Endothelial cell of umbilical vein (primary cell): ENCODE results near the gene NFKBIL1. TPM values are rescaled to one million over a fixed set of nuclear protein-coding genes. Genes with fewer than 3 reads are reported as not detected.
"Not testable (repeated sequence)": the region's sequence is repeated elsewhere in the genome, so short reads cannot be mapped to it uniquely, and the experiment has no call there.

Experiments used
- BruUV-seq: library from RNA; stranded (reverse); fragments of 400-500 nt; replicated peaks from 2 replicates; lab custom pipeline; 2021; lab: Mats Ljungman, UMichigan
- CTCF ChIA-PET: fragments of 300-600, 350-600 bp; sonication (Branson Sonifier 250); formaldehyde crosslinking; loops from one replicate; lab custom pipeline; 2021; ENCODE audit warnings: antibody characterized with exemption, inconsistent platforms; lab: Charles Lee
- POLR2A ChIA-PET: fragments of 300-600, 350-600 bp; sonication (Branson Sonifier 250); formaldehyde crosslinking; loops from one replicate; lab custom pipeline; 2021; ENCODE audit warnings: antibody characterized with exemption, inconsistent platforms; lab: Charles Lee
- DNase-seq: peaks from one replicate; pipeline ENCODE4 v3.0.0-alpha.2; 2011; ENCODE audit warnings: low read depth, low spot score
- FAIRE-seq: peaks from 2 replicates; lab custom pipeline; 2011; peaks lifted over from hg19 to GRCh38; lab: Jason Lieb, UNC
- H2AFZ ChIP-seq: 2 replicates; pipeline ENCODE4 v1.6.0; 2012; ENCODE audit warnings: low read depth, low read length, control low read depth, inconsistent platforms
- H3K27ac ChIP-seq: 2 replicates; pipeline ENCODE4 v1.5.1; 2011; ENCODE audit warnings: low read depth, mild to moderate bottlenecking, control low read depth, low read length, moderate library complexity; ENCODE audit not compliant: insufficient read depth
- H3K27me3 ChIP-seq, 2 experiments: 2 replicates each; pipeline versions ENCODE4 v1.6.0 to v1.6.1; 2011; ENCODE audit warnings: low read length in 2 of 2, mixed read lengths in 1 of 2; ENCODE audit not compliant: control insufficient read depth in 2 of 2, insufficient read depth in 2 of 2
- H3K36me3 ChIP-seq, 2 experiments: 2 replicates in 1 of 2; 3 replicates in 1 of 2; pipeline ENCODE4 v1.5.1; 2011; ENCODE audit warnings: low read length in 2 of 2, mild to moderate bottlenecking in 1 of 2, moderate library complexity in 1 of 2; ENCODE audit not compliant: control insufficient read depth in 2 of 2, insufficient read depth in 2 of 2; ENCODE audit errors: extremely low read depth in 1 of 2
- H3K4me1 ChIP-seq: 3 replicates; pipeline ENCODE4 v1.5.1; 2011; ENCODE audit warnings: mild to moderate bottlenecking, low read length; ENCODE audit not compliant: control insufficient read depth, insufficient read depth; ENCODE audit errors: extremely low read depth
- H3K4me2 ChIP-seq: 2 replicates; pipeline ENCODE4 v1.6.1; 2011; ENCODE audit warnings: low read length, control low read depth, mixed read lengths; ENCODE audit not compliant: insufficient read depth
- H3K4me3 ChIP-seq, 3 experiments: fragments of 200-600 bp in 1 of 3; sonication (generic), shearing (Covaris generic) in 1 of 3; replicated peaks in 1 of 3; 2 replicates each; pipeline ENCODE4 v1.5.1; 2011 to 2016; ENCODE audit warnings: control low read depth in 3 of 3, low read length in 3 of 3, mild to moderate bottlenecking in 2 of 3, inconsistent platforms in 1 of 3, low read depth in 1 of 3, moderate library complexity in 1 of 3; ENCODE audit not compliant: insufficient read depth in 1 of 3
- H3K79me2 ChIP-seq: 2 replicates; pipeline ENCODE4 v1.6.0; 2012; ENCODE audit warnings: low read length, inconsistent platforms; ENCODE audit not compliant: control insufficient read depth, insufficient read depth
- H3K9ac ChIP-seq: replicated peaks from 2 replicates; pipeline ENCODE3; 2011; ENCODE audit warnings: low read length, control low read depth; ENCODE audit not compliant: insufficient read depth; ENCODE audit errors: extremely low read depth
- H3K9me1 ChIP-seq: replicated peaks from 3 replicates; pipeline ENCODE4 v1.6.0; 2011; ENCODE audit warnings: mild to moderate bottlenecking, low read length; ENCODE audit not compliant: control insufficient read depth, insufficient read depth; ENCODE audit errors: extremely low read depth
- H3K9me3 ChIP-seq: replicated peaks from 2 replicates; pipeline ENCODE4 v1.5.1; 2012; ENCODE audit warnings: low read length, inconsistent platforms; ENCODE audit not compliant: control insufficient read depth, insufficient read depth
- H4K20me1 ChIP-seq: replicated peaks from 2 replicates; pipeline ENCODE3; 2011; ENCODE audit warnings: mild to moderate bottlenecking, low read length; ENCODE audit not compliant: control insufficient read depth, insufficient read depth; ENCODE audit errors: extremely low read depth
- EZH2 ChIP-seq: IDR thresholded peaks from 2 replicates; pipeline ENCODE4 v1.6.1; 2012; ENCODE audit warnings: borderline replicate concordance, low read depth, mild to moderate bottlenecking, moderate library complexity, low read length, inconsistent platforms; ENCODE audit not compliant: severe bottlenecking
- FOS ChIP-seq: IDR thresholded peaks from 2 replicates; pipeline ENCODE4 v1.6.1; 2011; ENCODE audit warnings: mild to moderate bottlenecking, low read length, moderate library complexity, borderline replicate concordance; ENCODE audit not compliant: insufficient read depth
- GATA2 ChIP-seq: IDR thresholded peaks from 2 replicates; pipeline ENCODE4 v1.7.0; 2011; ENCODE audit warnings: low read depth, mild to moderate bottlenecking, moderate library complexity, mixed read lengths, low read length; ENCODE audit not compliant: insufficient read length, insufficient read depth
- JUN ChIP-seq: IDR thresholded peaks from 2 replicates; pipeline ENCODE4 v1.6.1; 2011; ENCODE audit warnings: borderline replicate concordance, low read depth; ENCODE audit not compliant: insufficient read length, insufficient read depth
- MYC ChIP-seq: IDR thresholded peaks from one replicate; pipeline ENCODE4 v1.6.1; 2011; ENCODE audit warnings: mild to moderate bottlenecking, low read depth, low read length
- POLR2A ChIP-seq: IDR thresholded peaks from 2 replicates; pipeline ENCODE4 v1.6.1; 2012; ENCODE audit warnings: low read depth, mild to moderate bottlenecking, control low read depth, low read length
- POLR2AphosphoS5 ChIP-seq: IDR thresholded peaks from 2 replicates; pipeline ENCODE4 v1.6.1; 2012; ENCODE audit warnings: low read depth, mild to moderate bottlenecking, control low read depth, low read length, moderate library complexity; ENCODE audit not compliant: insufficient read depth
- dilution Hi-C: fragments of 300-500 bp; cut with MboI; formaldehyde crosslinking; loops from one replicate; pipeline ENCODE4 v1.15.0; 2019; ENCODE audit warnings: low sequenced_read_pairs; ENCODE audit not compliant: extremely low pct_ligation_motif_present
- intact Hi-C: fragments of 100-400 bp; cut with micrococcal nuclease; formaldehyde crosslinking; loops from one replicate; pipeline ENCODE4 v1.10.0; 2022
- polyA plus RNA-seq, 4 experiments: library from polyadenylated mRNA; depleted of rRNA in 3 of 4; stranded (reverse) in 3 of 4; unstranded in 1 of 4; fragments of >200 nt; gene quantifications; 2 replicates each; pipeline versions ENCODE4 v1.2.1 to v1.2.3, GENCODE V29; 2011 to 2012; ENCODE audit warnings: missing spikeins in 1 of 4
- total RNA-seq: library from RNA; stranded (reverse); gene quantifications from 2 replicates; pipeline ENCODE4 v1.2.3, GENCODE V29; 2021
- TF ChIP-seq, protein P1 (sequence below): IDR thresholded peaks from 2 replicates; pipeline ENCODE4 v1.6.1; 2011; ENCODE audit not compliant: insufficient read depth, insufficient read length
- TF ChIP-seq, protein P2 (sequence below), 2 donors: IDR thresholded peaks; 1 replicate in 1 of 2; 2 replicates in 1 of 2; pipeline ENCODE4 v1.5.1; 2011; ENCODE audit warnings: low read length in 2 of 2, mild to moderate bottlenecking in 2 of 2, moderate library complexity in 2 of 2, control low read depth in 1 of 2, inconsistent platforms in 1 of 2, low read depth in 1 of 2; ENCODE audit not compliant: insufficient read depth in 1 of 2; ENCODE audit errors: extremely low read depth in 1 of 2

NFKBIL1 gene
- total and polyA plus RNA-seq, 2 donors (not counting 3 experiments of a cell fraction or from before 2014, with no cell fraction given) = 9.9 to 15.5 TPM

DNA sequence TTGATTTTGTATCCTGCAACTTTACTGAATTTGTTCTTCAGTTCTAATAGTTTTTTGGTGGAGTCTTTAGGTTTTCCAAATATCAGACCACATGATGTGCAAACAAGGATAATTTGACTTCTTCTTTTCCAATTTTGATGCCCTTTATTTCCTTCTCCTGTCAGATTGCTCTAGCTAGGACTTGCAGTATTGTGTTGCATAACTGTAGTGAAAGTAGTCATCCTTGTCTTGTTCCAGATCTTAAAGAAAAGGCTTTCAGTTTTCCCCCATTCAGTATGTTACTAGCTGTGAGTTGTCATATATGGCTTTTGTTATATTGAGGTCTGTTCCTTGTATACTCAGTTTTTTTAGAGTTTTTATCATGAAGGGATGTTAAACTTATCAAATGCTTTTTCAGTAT is 44.8 kb upstream of the NFKBIL1 start:
- POLR2A ChIA-PET = interaction anchor here (0.5 kb wide), 1 partner anchor 22 kb away, joined by 5 read pairs; no protein-coding TSS in a partner anchor
- no peak overlapping the region for H3K9ac ChIP-seq
- intact Hi-C loops (no loop called here), dilution Hi-C loops (no loop called here)
- H3K36me3 ChIP-seq = no peaks in the 10 kb centered on the region
- H2AFZ ChIP-seq = no peak overlapping the region
- no peak overlapping the region for H3K4me3 ChIP-seq
- no peak overlapping the region for H3K27ac ChIP-seq
- H4K20me1 ChIP-seq = no peaks in the 10 kb centered on the region
- H3K4me1 ChIP-seq = peaks cover 1% of the 10 kb centered on the region
- no peaks in the 10 kb centered on the region for H3K9me1 ChIP-seq
- TF ChIP-seq, protein P1, sequence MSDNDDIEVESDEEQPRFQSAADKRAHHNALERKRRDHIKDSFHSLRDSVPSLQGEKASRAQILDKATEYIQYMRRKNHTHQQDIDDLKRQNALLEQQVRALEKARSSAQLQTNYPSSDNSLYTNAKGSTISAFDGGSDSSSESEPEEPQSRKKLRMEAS = no peak
- TF ChIP-seq FOS (no peak), MYC (no peak), GATA2 (no peak), EZH2 (no peak), JUN (no peak), POLR2A (no peak), POLR2AphosphoS5 (no peak)
- TF ChIP-seq, protein P2, sequence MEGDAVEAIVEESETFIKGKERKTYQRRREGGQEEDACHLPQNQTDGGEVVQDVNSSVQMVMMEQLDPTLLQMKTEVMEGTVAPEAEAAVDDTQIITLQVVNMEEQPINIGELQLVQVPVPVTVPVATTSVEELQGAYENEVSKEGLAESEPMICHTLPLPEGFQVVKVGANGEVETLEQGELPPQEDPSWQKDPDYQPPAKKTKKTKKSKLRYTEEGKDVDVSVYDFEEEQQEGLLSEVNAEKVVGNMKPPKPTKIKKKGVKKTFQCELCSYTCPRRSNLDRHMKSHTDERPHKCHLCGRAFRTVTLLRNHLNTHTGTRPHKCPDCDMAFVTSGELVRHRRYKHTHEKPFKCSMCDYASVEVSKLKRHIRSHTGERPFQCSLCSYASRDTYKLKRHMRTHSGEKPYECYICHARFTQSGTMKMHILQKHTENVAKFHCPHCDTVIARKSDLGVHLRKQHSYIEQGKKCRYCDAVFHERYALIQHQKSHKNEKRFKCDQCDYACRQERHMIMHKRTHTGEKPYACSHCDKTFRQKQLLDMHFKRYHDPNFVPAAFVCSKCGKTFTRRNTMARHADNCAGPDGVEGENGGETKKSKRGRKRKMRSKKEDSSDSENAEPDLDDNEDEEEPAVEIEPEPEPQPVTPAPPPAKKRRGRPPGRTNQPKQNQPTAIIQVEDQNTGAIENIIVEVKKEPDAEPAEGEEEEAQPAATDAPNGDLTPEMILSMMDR (IDR thresholded peaks at IDR 0.05; ENCODE audit: extremely low read depth in 1 of 2, insufficient read depth in 1 of 2, low read depth in 1 of 2, low read length in 2 of 2) = no peak
- H3K4me2 ChIP-seq = no peak overlapping the region
- peaks cover 68% of the 10 kb centered on the region for H3K79me2 ChIP-seq
- FAIRE-seq (no peak), DNase-seq (no peak)
- BruUV-seq = no TSS peak
- no peaks in the 10 kb centered on the region for H3K9me3 ChIP-seq
- no peaks in the 10 kb centered on the region for H3K27me3 ChIP-seq
- CTCF ChIA-PET = interaction anchor here (1.0 kb wide), 1 partner anchor 24 kb away, joined by 5 read pairs; no protein-coding TSS in a partner anchor

DNA sequence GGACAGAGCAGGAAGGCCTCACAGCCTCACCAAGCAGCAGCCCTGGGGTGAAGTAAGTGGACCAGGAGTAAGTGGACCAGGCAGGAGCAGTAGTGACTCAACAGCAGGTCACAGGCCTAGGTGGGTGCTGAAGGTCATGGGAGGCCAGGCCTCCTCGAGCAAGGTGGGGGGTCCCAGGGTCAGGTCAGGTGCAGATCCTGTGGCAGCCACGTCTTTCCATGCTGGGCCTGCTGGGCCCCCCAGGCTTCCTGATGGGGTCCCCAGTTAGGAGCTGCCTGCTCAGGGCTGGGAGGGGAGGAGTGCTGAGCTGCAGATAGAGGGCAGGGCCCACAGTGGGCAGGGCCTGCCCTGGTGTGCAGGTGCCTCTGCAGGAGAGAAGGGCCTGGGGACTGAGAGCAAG is 38.4 kb upstream of the NFKBIL1 start:
- DNase-seq, H3K4me3 ChIP-seq, POLR2A ChIA-PET, intact Hi-C loops, FAIRE-seq, CTCF ChIA-PET, H3K9ac ChIP-seq, H3K4me2 ChIP-seq, H4K20me1 ChIP-seq, H3K27me3 ChIP-seq, H3K27ac ChIP-seq, dilution Hi-C loops, H3K9me1 ChIP-seq, H2AFZ ChIP-seq, H3K9me3 ChIP-seq, BruUV-seq, H3K79me2 ChIP-seq, H3K4me1 ChIP-seq: not testable (repeated sequence)
- peaks cover 5 to 13% of the 10 kb centered on the region in 2 experiments for H3K36me3 ChIP-seq
